Measurements from ENCODE around the gene KRTAP4-1.
"Not testable (repeated sequence)": the region's sequence is repeated elsewhere in the genome, so short reads cannot be mapped to it uniquely, and the experiment has no call there.

KRTAP4-1 gene

GRCh38 chr17:41184480-41184961, at the start of gene KRTAP4-1:
Gene KRTAP4-1, minus strand, starts transcription at chr17:41184911. Its CDS starts 57 bp downstream, at chr17:41184854.
- TF ChIP-seq, protein P1, sequence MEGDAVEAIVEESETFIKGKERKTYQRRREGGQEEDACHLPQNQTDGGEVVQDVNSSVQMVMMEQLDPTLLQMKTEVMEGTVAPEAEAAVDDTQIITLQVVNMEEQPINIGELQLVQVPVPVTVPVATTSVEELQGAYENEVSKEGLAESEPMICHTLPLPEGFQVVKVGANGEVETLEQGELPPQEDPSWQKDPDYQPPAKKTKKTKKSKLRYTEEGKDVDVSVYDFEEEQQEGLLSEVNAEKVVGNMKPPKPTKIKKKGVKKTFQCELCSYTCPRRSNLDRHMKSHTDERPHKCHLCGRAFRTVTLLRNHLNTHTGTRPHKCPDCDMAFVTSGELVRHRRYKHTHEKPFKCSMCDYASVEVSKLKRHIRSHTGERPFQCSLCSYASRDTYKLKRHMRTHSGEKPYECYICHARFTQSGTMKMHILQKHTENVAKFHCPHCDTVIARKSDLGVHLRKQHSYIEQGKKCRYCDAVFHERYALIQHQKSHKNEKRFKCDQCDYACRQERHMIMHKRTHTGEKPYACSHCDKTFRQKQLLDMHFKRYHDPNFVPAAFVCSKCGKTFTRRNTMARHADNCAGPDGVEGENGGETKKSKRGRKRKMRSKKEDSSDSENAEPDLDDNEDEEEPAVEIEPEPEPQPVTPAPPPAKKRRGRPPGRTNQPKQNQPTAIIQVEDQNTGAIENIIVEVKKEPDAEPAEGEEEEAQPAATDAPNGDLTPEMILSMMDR (IDR thresholded peaks at IDR 0.05; ENCODE audit: low read depth, low read length, missing control alignments) = no peak
- no peak within 1 kb of the TSS for H3K4me3 ChIP-seq (ENCODE audit: low read depth, low read length)
- no peak for DNase-seq (ENCODE audit: low read depth)

GRCh38 chr17:41232399-41233105, 47.8 kb upstream of the KRTAP4-1 start, which contains the start of gene KRTAP9-3:
Gene KRTAP9-3, plus strand, starts transcription at chr17:41232449. Its CDS starts 53 bp downstream, at chr17:41232502.
- not testable (repeated sequence) for DNase-seq (ENCODE audit: low read depth)

DNA sequence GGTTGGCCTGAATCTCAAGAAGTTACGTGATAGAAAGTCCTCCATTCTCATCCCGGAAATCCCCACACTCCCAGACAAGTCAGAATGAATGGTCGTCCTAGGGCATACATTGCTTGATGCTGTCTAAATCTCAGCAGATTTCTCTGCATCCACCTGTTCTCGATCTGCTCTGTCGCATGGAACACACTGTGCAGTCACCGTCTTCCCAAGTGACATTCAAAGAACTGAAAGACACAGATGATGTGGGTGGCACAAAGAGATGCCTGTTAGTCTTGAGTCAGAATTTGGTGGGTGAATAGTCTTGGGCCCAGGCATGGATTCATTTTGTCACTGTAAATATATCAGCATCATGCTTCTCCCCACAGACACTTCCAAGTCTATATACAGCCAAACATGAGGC, 47.0 kb upstream of the KRTAP4-1 start:
- DNase-seq (ENCODE audit: low read depth) = no peak
- H3K4me3 ChIP-seq (ENCODE audit: low read depth, low read length) = no peak overlapping the region
- TF ChIP-seq, protein P1 (IDR thresholded peaks at IDR 0.05; ENCODE audit: low read depth, low read length, missing control alignments) = no peak

More at GRCh38 chr17:41232399-41233105, 47.8 kb upstream of the KRTAP4-1 start, which contains the start of gene KRTAP9-3:
- H3K4me3 ChIP-seq (ENCODE audit: low read depth, low read length) = not testable (repeated sequence)

- TF ChIP-seq, protein P1 (IDR thresholded peaks at IDR 0.05; ENCODE audit: low read depth, low read length, missing control alignments) = no peak
- no peak for DNase-seq (ENCODE audit: low read depth)
- no peak overlapping the region for H3K4me3 ChIP-seq (ENCODE audit: low read depth, low read length)
These were observed 45.4 kb upstream of the KRTAP4-1 start for GRCh38 chr17:41230094-41230493.

- DNase-seq (ENCODE audit: low read depth); H3K4me3 ChIP-seq (ENCODE audit: low read depth, low read length): not testable (repeated sequence)
These were observed 41.9 kb upstream of the KRTAP4-1 start, which contains the start of gene KRTAP9-2 for GRCh38 chr17:41226598-41227095. Gene KRTAP9-2, plus strand, starts transcription at chr17:41226648. Its CDS starts 7 bp downstream, at chr17:41226655.

GRCh38 chr17:41226051-41226450, 41.3 kb upstream of the KRTAP4-1 start:
- H3K4me3 ChIP-seq (ENCODE audit: low read depth, low read length) = no peak overlapping the region
- no peak for DNase-seq (ENCODE audit: low read depth)
- TF ChIP-seq, protein P1 (IDR thresholded peaks at IDR 0.05; ENCODE audit: low read depth, low read length, missing control alignments) = no peak

GRCh38 chr17:41223821-41224220, 39.1 kb upstream of the KRTAP4-1 start:
- TF ChIP-seq, protein P1 (IDR thresholded peaks at IDR 0.05; ENCODE audit: low read depth, low read length, missing control alignments) = no peak
- no peak for DNase-seq (ENCODE audit: low read depth)

GRCh38 chr17:41215681-41216080, 31.0 kb upstream of the KRTAP4-1 start:
- TF ChIP-seq, protein P1 (IDR thresholded peaks at IDR 0.05; ENCODE audit: low read depth, low read length, missing control alignments) = no peak
- DNase-seq (ENCODE audit: low read depth) = no peak
- no peak overlapping the region for H3K4me3 ChIP-seq (ENCODE audit: low read depth, low read length)

More at GRCh38 chr17:41223821-41224220, 39.1 kb upstream of the KRTAP4-1 start:
- no peak overlapping the region for H3K4me3 ChIP-seq (ENCODE audit: low read depth, low read length)

Measured in GM12864 (cell line).